Colonic mucosa (tissue), 4 donors: Measurements from ENCODE around the gene NECAB3. TPM values are rescaled to one million over a fixed set of nuclear protein-coding genes. Genes with fewer than 3 reads are reported as not detected.
"Not testable (repeated sequence)": the region's sequence is repeated elsewhere in the genome, so short reads cannot be mapped to it uniquely, and the experiment has no call there.

Source experiments
- DNase-seq: peaks from one replicate; pipeline ENCODE4 v3.0.0-alpha.2; 2020
- H3K27ac ChIP-seq: fragments of 200-600 bp; one replicate; pipeline ENCODE4 v1.8.0; 2021
- H3K27me3 ChIP-seq: fragments of 200-600 bp; one replicate; pipeline ENCODE4 v1.8.0; 2021
- H3K36me3 ChIP-seq: fragments of 200-600 bp; one replicate; pipeline ENCODE4 v1.8.0; 2021
- H3K4me1 ChIP-seq: fragments of 200-600 bp; one replicate; pipeline ENCODE4 v1.8.0; 2021; ENCODE audit warnings: mild to moderate bottlenecking
- H3K4me3 ChIP-seq: fragments of 200-600 bp; one replicate; pipeline ENCODE4 v1.8.0; 2021
- H3K9ac ChIP-seq, 2 donors: one replicate each; pipeline ENCODE4 v1.7.0; 2013; ENCODE audit warnings: control low read depth in 2 of 2, low read depth in 2 of 2, low read length in 2 of 2
- H3K9me3 ChIP-seq: fragments of 200-600 bp; one replicate; pipeline ENCODE4 v1.8.0; 2021
- intact Hi-C: fragments of 100-400 bp; cut with DNase I; formaldehyde crosslinking; loops from one replicate; pipeline ENCODE4 v1.14.1; 2022
- total RNA-seq, 2 donors: library from RNA; stranded (reverse); fragmentation: NEBNext Ultra II Directional in 1 of 2; extraction: Animal tissue kit (Norgen Biotek cat#: 25700) in 1 of 2; gene quantifications; one replicate each; pipeline ENCODE4 v1.2.1, GENCODE V29; 2021
- TF ChIP-seq, protein P1 (sequence below): fragments of 200-600 bp; IDR thresholded peaks from one replicate; pipeline ENCODE4 v1.8.0; 2022; ENCODE audit warnings: antibody characterized with exemption, mild to moderate bottlenecking
- donor health status: healthy.
- donor health status: DM: no; HTN: no; CAD: no.
- donor health status: DM: no; HTN: no; CAD: no.

Gene NECAB3
- total RNA-seq, 2 donors from 2014 or later = 30.3 to 61.3 TPM

GRCh38 chr20:33701629-33702450 is 27.6 kb upstream of the NECAB3 start:
- TF ChIP-seq, protein P1, sequence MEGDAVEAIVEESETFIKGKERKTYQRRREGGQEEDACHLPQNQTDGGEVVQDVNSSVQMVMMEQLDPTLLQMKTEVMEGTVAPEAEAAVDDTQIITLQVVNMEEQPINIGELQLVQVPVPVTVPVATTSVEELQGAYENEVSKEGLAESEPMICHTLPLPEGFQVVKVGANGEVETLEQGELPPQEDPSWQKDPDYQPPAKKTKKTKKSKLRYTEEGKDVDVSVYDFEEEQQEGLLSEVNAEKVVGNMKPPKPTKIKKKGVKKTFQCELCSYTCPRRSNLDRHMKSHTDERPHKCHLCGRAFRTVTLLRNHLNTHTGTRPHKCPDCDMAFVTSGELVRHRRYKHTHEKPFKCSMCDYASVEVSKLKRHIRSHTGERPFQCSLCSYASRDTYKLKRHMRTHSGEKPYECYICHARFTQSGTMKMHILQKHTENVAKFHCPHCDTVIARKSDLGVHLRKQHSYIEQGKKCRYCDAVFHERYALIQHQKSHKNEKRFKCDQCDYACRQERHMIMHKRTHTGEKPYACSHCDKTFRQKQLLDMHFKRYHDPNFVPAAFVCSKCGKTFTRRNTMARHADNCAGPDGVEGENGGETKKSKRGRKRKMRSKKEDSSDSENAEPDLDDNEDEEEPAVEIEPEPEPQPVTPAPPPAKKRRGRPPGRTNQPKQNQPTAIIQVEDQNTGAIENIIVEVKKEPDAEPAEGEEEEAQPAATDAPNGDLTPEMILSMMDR = no peak
- H3K27ac ChIP-seq = no peak overlapping the region
- H3K36me3 ChIP-seq = no peaks in the 10 kb centered on the region
- intact Hi-C loops = no loop called here
- H3K4me1 ChIP-seq = no peaks in the 10 kb centered on the region
- H3K9ac ChIP-seq = no peak overlapping the region
- H3K27me3 ChIP-seq = no peaks in the 10 kb centered on the region
- no peak overlapping the region for H3K4me3 ChIP-seq
- no peak for DNase-seq
- H3K9me3 ChIP-seq = no peaks in the 10 kb centered on the region

GRCh38 chr20:33700696-33701441 is 26.6 kb upstream of the NECAB3 start:
- H3K4me3 ChIP-seq, intact Hi-C loops, H3K27ac ChIP-seq, H3K9me3 ChIP-seq, DNase-seq, H3K9ac ChIP-seq, H3K36me3 ChIP-seq, H3K27me3 ChIP-seq, H3K4me1 ChIP-seq: not testable (repeated sequence)

DNA sequence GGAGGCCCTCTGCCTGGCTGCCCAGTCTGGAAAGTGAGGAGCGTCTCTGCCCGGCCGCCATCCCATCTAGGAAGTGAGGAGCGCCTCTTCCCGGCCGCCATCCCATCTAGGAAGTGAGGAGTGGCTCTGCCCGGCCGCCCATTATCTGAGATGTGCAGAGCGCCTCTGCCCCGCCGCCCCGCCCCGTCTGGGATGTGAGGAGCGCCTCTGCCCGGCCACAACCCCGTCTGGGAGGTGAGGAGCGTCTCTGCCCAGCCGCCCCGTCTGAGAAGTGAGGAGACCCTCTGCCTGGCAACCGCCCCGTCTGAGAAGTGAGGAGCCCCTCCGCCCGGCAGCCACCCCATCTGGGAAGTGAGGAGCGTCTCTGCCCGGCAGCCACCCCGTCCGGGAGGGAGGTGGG is 24.7 kb upstream of the NECAB3 start:
- H3K27ac ChIP-seq, H3K27me3 ChIP-seq, intact Hi-C loops, H3K9me3 ChIP-seq, H3K4me3 ChIP-seq, DNase-seq, H3K36me3 ChIP-seq, H3K4me1 ChIP-seq, H3K9ac ChIP-seq: not testable (repeated sequence)

DNA sequence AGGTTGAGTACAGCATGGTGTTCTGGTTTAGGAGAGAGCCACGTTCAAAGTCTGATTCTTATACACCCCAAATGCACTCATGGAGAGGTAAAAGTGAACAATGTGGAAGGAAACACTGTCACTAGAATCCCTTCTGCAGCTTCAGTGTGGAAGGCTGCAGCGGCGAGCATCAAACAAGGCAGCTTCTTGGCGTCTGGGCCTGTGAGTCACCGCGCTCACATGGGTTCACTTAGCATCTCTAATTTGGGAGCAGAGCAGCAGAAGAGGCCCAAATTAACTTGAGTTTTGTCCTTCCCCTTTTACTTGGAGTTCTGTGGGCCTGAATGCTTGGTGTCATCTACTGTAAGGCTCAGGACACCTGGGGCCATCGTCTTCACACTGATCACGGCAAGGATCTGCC is 22.9 kb upstream of the NECAB3 start:
- Histone ChIP-seq H3K27me3 (no peaks in the 10 kb centered on the region), H3K9me3 (no peaks in the 10 kb centered on the region), H3K36me3 (no peaks in the 10 kb centered on the region), H3K4me3 (no peak overlapping the region), H3K27ac (no peak overlapping the region), H3K4me1 (no peaks in the 10 kb centered on the region), H3K9ac (no peak overlapping the region)
- no peak for DNase-seq
- TF ChIP-seq, protein P1 = no peak
- intact Hi-C loops = no loop called here

GRCh38 chr20:33696448-33696847 is 22.2 kb upstream of the NECAB3 start:
- H3K27ac ChIP-seq = no peak overlapping the region
- TF ChIP-seq, protein P1 = no peak
- H3K27me3 ChIP-seq = no peaks in the 10 kb centered on the region
- H3K9me3 ChIP-seq = no peaks in the 10 kb centered on the region
- no peaks in the 10 kb centered on the region for H3K36me3 ChIP-seq
- no peaks in the 10 kb centered on the region for H3K4me1 ChIP-seq
- DNase-seq = no peak
- intact Hi-C loops = no loop called here
- H3K4me3 ChIP-seq = no peak overlapping the region
- no peak overlapping the region for H3K9ac ChIP-seq

GRCh38 chr20:33694639-33695012 is 20.4 kb upstream of the NECAB3 start:
- DNase-seq = no peak
- H3K9me3 ChIP-seq = no peaks in the 10 kb centered on the region
- no peaks in the 10 kb centered on the region for H3K27me3 ChIP-seq
- H3K36me3 ChIP-seq = no peaks in the 10 kb centered on the region
- H3K9ac ChIP-seq = no peak overlapping the region
- H3K27ac ChIP-seq = no peak overlapping the region
- intact Hi-C loops = no loop called here
- no peaks in the 10 kb centered on the region for H3K4me1 ChIP-seq
- TF ChIP-seq, protein P1 = no peak
- H3K4me3 ChIP-seq = no peak overlapping the region
